HG03103 (cell line): ENCODE data around the gene CHDH.

Experiments
- ATAC-seq: cut with Tn5 transposase; IDR thresholded peaks from one replicate; pipeline ENCODE4 v1.9.1; 2021; ENCODE audit warnings: low read depth; ENCODE audit not compliant: unreplicated experiment

The CHDH gene

GRCh38 chr3:53824795-53825194, 21.4 kb downstream of the CHDH start:
- no peak for ATAC-seq

DNA sequence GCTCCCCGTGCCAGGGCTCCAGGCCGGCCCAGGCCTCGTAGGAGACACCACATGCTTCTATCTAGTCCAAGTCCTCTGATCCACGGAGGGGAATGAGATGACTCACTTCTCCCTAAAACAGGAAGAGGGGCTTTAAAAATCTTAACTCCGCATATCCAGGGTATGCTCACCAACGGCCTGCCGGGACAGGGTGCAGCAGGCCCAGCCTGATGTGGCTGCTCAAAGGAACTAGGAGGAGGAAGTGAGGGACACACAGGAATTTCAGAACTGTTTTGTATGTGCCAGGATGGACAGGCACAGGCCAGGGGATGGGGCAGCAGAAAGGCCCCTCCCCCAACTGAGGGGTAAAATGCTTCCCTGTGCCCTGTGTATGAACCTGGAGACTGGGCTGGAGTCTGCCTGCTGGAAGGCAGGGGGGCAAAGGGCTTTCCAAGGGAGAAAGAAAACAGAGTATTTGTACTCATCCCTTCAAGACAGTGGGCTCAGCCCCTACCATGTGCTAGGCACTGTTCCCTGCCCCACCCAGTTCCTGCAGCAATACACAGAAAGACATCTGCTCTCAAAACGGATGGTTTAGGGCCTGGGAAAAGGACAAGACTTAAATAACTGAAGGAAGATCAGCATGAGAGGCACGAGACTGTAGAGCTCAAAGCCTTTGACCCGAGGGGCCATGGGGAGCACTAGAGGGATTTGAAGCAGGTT, 22.1 kb downstream of the CHDH start:
- ATAC-seq, result no peak

- no peak for ATAC-seq
Observed at GRCh38 chr3:53823026-53823955, 22.9 kb downstream of the CHDH start.

DNA sequence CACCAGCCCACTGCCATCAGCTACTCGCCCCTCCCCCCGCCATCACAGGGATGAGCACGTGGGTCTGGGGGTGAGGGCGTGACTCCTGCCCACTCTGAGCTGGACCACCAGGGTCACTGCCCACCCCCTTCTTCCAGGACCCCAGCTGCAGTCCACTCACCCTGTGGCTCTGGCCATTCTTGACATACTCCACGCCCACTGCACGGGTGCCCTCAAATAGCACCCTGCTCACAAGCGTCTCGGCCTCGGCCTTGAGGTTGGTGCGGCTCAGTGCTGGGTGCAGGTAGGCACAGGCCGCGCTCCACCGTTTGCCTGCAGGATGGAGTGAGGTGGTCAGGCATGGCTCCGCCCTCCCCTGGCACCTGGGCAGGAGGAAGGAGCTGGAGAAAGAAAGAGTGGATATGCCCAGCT, 23.9 kb downstream of the CHDH start:
- ATAC-seq, result no peak

DNA sequence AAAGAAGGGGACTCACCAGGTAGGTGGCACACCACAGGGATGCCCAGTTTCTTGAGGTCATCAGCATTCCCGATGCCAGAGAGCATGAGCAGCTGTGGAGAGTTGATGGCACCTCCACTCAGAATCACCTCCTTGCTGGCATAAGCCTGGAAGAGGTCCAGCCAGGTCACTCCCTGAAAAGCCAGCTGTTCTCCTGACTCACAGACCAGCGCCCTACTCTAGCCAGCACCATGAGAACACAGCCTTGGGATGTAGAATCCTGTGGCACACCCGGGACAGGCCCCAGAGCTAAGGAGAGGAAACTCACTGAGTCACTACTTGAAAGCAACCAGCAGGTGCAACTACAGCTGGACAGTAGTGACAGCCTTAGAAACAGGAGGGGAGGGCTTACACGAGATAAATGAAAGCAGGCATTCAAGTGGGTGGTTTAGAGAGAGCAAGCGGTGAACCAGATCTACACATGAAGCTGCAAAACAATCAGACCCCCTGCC, 24.5 kb downstream of the CHDH start:
- no peak for ATAC-seq

GRCh38 chr3:53820756-53821580, 25.3 kb downstream of the CHDH start:
- no peak for ATAC-seq

DNA sequence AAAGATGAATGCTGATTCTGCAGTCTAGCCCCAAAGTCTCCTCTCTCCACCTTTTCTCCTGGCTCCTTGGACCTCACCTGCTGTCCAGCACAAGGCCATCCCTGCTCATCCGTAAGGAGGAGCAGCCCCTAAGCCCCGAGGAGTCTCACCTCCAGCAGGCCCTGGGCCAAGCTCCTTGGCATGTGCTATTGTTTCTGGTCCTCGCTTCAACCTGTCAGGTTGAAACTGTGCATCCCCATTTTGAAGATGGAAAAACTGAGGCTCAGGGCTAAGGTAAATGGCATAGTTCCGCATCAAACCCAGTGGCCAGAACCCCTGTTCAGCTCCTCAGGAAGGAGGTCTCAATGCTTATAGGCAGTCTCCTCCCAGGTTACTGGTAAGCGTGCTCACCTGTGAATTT, 26.1 kb downstream of the CHDH start:
- no peak for ATAC-seq

DNA sequence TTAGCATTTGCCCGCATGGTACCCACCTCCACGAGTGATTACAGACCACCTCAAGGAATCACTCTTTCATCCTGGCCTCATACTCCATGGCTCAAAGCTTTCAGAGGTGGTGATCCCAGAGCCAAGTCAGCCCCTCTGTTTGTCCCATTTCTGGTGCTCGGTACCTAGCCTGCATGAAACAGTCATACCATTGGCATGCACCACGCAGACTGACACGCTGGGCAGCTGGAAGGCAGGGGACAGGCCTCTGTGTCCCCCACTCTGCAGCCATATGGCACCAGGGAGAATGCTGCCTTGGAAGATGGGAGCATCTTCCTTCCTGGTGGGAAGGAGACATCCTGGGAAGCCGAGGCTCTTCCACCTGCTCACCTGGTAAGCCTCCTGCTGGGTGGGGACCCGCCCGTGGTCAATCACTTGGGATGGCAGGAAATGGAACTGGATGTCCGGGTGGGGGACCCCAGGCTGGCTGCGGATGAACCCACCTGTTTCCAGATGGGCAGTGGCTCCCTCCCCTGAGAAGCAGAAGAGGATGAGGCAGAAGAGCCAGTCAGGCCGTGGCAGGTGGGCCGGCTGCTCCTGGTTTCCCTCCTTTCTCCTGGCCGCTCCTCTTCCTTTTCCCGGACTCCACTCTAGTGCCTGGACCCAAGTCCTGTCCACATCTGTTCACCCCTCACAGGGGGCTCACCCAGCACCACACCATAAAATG, 26.9 kb downstream of the CHDH start:
- no peak for ATAC-seq

DNA sequence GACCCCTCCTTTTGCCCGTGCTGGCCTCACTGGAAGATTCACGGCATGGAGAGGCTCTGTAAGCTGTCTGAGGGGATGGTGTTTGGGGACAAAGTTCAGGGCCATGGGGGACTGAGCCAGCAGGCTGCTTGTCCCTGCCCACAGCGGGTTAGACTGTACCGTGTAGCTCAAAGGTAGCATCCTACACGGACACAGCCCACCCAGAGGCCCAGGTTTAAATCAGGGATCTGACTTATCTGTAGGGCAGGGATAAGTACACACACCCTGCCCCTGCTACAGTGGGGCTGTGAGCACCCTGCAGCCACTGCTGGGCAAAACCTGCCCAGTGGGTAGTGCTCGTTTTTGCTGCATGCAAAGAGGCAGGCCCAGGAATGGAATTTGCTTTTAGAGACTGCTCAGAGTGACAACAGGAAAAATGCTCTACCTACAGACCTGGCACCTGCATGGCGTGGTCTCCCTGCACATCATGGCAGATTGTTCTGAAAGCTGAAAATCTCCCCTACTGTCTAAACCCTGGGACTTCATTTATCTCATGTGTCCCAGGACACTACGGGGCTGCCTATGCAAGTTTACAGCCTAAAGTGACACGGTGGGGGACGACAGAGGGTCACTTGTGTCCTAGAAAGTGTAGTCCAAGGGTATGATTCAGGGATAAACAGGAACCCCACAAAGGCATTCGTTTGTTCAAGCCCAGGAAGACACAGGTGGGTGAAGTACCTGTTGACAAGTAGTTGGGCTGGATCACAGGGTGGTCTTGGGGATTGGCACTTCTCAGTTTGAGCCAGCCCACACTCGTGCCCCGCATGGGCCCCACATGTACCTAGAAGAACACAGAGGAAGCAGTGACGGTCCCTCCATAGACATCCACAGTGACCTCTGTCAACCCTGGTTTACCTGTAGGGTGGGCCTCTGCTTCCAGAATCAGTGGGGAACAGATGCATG, 27.7 kb downstream of the CHDH start:
- ATAC-seq, result no peak

DNA sequence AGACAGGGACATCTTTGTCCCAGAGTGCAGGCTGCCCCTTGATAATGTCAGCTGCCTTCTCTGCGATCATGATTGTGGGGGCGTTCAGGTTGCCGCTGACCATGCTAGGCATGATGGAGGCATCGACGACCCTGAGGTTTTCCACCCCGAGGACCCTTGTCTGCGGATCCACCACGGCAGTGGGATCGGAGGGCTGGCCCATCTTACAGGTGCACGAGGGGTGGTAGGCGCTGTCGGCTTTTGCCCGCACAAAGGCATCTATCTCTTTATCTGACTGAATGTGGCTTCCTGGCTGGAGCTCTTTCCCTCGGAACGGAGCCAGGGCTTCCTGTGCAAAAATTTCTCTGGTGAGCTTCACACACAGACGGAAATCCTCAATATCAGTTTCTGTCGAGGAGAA, 28.4 kb downstream of the CHDH start:
- no peak for ATAC-seq

DNA sequence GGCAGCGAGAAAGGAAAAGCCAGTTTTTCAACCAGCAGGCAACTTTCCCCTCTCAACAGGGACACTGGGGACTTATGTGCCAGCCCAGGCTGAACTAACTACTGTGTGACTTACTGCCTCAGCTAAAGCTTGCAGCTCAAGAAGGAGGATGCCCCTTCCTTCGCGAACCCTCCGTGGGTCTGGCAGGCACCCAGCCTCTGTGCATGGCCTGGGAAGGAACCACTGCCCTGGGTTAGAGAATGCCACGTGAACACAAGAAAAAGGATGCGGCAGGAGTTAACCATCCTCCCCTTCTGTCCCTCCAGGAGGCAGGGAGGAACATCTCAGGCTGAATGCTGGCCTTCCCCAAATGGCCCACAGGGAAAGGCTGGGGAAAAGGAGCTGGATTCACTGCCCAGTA, 29.0 kb downstream of the CHDH start:
- ATAC-seq, result no peak

DNA sequence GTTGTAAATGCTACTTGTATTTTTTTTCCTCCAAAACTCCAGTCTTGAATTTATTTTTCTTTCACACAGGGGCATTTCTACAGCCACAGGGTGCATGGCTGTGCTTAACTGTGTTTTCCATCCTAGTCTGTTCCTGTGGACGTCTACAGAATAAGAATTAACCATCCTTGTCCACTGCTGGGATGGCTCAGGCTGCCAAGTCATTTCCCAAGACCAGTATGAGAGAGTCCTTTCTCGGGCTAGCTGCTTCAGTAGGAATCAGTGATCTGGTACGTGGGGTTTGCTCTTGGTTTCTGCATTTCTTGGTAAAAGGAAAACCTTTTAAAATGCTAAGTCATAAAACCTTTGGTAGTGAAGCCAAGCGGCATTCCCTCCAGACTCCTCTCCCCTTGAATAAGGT, 29.8 kb downstream of the CHDH start:
- ATAC-seq, result no peak

- ATAC-seq, result no peak
Observed at GRCh38 chr3:53815651-53816050, 30.6 kb downstream of the CHDH start.

- ATAC-seq, result no peak
Observed at GRCh38 chr3:53815067-53815466, 31.2 kb downstream of the CHDH start.

- ATAC-seq, result no peak
Observed at GRCh38 chr3:53813876-53814275, 32.3 kb downstream of the CHDH start.

GRCh38 chr3:53813229-53813628, 33.0 kb downstream of the CHDH start:
- ATAC-seq, result no peak

- ATAC-seq, result no peak
Observed at GRCh38 chr3:53812434-53812833, 33.8 kb downstream of the CHDH start.

GRCh38 chr3:53811143-53811927, 34.9 kb downstream of the CHDH start:
- no peak for ATAC-seq
